ENCODE data around the gene MRC2.
"Not testable (repeated sequence)": the region's sequence is repeated elsewhere in the genome, so short reads cannot be mapped to it uniquely, and the experiment has no call there.

The MRC2 gene

GRCh38 chr17:62681061-62681938 is 53.8 kb downstream of the MRC2 start:
- no peak for DNase-seq

DNA sequence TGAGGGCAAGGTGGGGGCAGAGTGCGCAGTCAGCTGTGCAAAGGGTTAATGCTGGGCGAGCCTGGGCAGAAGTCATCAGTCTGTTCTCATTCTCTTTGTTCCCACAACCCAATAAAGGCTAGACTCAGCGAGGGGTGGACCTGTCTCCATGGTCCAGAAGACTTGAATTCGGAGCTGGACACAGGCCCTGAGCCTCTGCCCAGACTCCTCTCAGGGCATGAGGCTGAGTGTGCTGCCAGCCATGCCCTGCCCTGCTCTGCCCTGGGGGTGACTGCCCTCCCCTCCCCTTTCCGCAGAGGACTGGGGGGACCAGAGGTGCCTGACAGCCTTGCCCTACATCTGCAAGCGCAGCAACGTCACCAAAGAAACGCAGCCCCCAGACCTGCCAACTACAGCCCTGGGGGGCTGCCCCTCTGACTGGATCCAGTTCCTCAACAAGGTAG is 54.5 kb downstream of the MRC2 start:
- no peak for DNase-seq

DNA sequence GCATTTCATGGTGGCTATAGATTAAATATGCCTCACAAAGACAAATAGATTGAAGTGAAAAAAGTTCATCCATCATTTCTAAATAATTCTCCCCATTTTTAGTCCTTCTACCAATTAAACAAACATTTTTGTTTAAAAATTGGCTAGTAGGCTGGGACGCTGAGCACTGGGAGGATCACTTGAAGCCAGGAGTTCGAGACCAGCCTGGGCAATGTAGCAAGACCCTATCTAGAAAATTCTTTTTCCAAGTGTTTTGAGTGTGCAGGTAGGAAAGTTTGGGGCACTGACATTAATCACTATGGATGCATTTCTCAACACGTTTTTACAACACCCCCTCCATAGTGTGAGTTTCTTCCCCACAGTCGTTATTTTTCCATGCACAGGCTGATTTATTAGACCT is 56.7 kb downstream of the MRC2 start:
- no peak for DNase-seq

DNA sequence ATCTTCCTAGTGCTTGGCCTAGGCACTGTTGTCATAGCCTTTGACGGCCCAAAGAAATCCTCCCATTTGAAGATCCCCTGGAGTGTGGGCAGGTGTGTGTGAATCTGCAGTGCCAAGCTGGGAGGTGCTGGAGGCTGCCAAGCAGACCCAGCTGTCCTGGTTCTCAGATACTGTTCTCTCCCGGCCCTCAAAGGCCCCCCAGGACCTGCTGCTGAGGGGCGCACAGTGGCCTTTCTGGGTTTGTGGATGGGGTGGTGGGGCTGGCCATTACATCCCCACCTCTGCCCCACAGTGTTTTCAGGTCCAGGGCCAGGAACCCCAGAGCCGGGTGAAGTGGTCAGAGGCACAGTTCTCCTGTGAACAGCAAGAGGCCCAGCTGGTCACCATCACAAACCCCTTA is 60.5 kb downstream of the MRC2 start:
- no peak for DNase-seq

- no peak for DNase-seq
Measured at GRCh38 chr17:62688398-62689160, 61.1 kb downstream of the MRC2 start.

- no peak for DNase-seq
Measured at GRCh38 chr17:62689441-62690167, 62.1 kb downstream of the MRC2 start.

- no peak for DNase-seq
Measured at GRCh38 chr17:62690168-62690897, 62.9 kb downstream of the MRC2 start.

DNA sequence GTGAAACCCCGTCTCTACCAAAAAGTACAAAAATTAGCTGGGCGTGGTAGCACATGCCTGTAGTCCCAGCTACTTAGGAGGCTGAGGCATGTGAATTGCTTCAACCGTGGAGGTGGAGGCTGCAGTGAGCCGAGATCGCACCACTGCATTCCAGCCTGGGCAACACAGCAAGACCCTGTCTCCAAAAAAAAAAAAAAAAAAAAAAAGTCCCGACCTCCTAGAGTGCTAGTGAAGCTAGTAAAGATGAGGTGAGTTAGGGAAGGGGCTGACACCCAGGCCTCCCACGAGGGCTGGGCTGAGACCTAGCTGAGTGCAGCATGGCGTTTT is 64.1 kb downstream of the MRC2 start:
- DNase-seq: not testable (repeated sequence)

DNA sequence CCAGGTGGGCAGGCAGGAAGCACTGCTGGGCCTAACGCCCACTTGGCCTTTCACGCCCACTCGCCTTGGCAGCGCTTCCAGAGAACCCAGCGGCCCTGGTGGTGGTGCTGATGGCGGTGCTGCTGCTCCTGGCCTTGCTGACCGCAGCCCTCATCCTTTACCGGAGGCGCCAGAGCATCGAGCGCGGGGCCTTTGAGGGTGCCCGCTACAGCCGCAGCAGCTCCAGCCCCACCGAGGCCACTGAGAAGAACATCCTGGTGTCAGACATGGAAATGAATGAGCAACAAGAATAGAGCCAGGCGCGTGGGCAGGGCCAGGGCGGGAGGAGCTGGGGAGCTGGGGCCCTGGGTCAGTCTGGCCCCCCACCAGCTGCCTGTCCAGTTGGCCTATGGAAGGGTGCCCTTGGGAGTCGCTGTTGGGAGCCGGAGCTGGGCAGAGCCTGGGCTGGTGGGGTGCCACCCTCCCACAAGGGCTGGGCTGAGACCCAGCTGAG is 64.7 kb downstream of the MRC2 start:
- DNase-seq: no peak

GRCh38 chr17:62692721-62693431 is 65.4 kb downstream of the MRC2 start:
- peak in 1 of 2 experiments; percentile 20 for DNase-seq

DNA sequence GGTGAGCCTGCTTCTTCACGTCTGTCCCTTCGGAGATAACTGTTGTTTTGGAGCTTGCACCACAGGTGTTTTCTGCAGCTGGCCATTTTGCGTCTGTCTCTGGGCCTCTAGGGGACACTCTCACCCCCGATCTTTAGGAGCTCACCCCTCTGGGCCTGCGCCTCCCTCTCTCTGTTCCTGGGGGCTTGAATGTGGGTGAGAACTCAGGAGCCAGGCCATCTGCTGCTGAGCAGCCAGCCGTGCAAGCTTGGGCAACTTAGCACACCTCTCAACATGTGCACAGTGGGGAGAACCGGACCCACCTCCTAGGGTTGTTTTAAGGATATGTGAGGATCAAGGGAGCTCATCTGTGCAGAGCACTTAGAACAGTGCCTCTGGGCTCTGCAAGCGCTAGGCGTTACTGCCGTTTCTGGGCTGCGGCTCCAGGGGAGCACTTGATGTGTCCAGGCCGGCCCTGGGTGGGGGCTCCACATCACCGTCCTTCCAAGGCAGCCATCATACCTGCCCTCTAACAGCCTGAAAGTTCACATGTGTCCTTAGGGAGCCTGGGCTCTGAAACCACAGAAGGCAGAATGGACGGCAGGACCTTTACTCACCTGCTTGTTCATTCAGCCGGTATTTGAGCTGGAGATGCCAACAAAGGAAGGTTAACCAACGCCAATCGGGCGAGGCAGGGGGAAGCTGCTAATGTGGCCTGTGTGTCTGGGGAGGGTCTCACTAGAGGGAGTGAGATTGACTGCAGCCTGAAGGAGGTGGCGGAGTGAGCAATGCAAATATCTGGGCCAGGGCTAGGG is 66.3 kb downstream of the MRC2 start:
- DNase-seq: no peak

GRCh38 chr17:62695093-62695738 is 67.7 kb downstream of the MRC2 start:
- not testable (repeated sequence) for DNase-seq

DNA sequence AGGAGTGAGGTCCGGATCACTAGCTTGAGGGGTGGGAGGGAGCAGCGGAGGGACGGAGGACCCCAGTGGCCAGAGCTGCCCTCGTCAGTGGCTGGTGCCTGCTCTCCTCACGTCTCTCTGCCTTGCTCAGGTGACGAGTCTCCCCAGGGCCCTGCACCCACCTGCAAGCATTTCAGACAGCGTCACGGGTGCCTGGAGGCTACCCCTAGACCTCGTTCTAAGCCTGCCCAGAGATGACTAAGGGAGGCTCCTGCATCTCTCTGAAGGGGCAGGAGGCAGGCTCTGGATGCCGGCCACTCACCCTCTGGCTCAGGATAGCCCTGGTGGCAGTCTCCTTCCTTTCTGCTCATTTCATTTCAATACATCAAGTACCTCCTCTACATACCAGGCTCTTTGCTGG is 68.8 kb downstream of the MRC2 start:
- no peak for DNase-seq

DNA sequence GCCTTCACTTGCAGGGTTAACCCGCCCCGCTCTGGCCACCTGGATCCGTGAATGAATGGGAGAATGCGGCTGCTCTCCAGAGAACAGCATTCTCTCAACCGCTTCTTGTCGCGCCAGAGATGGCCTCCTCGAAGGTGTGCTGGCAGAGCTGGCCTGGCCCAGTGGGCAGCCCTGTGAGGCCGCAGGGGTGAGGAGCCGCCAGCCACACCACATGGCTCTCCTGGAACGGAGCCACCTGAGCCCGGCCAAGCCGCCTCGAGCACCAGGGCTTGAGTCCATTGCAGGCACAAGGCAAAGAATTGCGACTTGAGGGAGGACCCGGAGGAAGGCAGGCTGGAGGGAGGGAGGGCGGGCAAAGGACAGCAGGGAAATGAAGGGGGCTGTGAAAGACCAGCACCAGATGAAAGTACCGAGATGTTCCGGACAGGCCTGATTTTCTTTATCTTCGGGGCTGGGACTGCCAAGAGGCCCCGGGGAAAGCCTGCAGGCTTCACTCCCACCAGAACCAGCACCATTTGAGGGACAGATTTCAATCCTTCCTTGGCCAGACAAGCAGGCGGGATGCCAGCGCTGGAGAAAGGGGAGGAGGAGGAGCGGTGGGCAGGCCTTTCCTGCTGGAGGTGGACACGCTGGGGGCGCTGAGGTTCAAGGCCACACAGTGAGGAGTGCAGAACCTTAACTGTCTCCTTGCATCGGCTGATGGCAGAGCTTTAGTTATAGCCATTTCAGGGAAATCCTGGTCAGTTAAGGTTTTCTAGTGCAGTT is 69.4 kb downstream of the MRC2 start:
- no peak for DNase-seq

DNA sequence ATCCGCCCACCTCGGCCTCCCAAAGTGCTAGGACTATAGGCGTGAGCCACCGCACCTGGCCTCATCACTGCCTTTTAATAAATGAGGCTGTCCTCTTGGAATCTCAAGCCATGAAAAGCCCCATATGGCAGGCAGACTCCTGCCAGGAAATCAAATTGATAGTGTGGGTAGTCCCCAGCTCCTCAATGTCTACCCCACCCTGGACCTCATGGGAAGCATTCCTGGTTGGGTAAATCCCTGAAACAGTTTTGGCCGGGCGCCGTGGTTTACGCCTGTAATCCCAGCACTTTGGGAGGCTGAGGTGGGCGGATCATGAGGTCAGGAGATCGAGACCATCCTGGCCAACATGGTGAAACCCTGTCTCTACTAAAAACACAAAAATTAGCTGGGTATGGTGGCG is 71.0 kb downstream of the MRC2 start:
- DNase-seq: not testable (repeated sequence)

DNA sequence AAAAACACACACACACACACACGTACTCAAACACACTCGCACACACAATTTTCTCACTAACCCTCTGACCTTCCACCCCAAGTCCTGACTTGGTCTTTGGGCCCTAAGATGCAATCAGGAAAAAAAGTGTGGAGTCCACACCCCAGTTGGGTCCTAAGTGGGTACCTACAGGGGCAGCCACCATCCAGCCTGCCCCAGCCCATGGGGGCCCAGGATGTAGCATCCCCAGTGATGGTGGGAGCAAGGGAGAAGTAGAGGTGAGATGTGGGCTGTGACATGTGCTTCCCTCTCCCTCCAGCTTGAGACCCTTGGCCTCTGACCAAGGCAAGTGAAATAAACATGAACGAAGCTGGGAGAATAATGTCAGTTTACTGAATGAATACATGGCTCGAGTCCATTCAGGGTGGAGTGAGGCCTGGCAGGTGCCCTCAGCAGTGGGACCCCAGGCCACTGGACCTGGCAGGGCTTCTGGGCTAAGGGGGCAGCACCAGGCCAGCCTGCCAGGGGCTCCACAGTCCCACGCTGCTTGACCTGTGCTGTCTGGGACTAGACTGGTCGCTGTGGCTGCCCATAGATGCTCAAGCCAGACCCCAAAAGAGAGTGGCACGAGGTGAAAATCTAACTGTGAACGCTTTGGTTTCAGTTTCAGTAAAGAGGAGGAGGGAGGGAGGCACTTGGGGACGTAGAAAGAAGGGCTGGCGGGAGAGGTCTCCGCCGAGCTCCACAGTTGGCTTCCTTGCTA is 73.7 kb downstream of the MRC2 start:
- DNase-seq: no peak

GRCh38 chr17:62701706-62702085 is 74.2 kb downstream of the MRC2 start:
- no peak for DNase-seq

GRCh38 chr17:62702746-62703260 is 75.3 kb downstream of the MRC2 start:
- DNase-seq: no peak

DNA sequence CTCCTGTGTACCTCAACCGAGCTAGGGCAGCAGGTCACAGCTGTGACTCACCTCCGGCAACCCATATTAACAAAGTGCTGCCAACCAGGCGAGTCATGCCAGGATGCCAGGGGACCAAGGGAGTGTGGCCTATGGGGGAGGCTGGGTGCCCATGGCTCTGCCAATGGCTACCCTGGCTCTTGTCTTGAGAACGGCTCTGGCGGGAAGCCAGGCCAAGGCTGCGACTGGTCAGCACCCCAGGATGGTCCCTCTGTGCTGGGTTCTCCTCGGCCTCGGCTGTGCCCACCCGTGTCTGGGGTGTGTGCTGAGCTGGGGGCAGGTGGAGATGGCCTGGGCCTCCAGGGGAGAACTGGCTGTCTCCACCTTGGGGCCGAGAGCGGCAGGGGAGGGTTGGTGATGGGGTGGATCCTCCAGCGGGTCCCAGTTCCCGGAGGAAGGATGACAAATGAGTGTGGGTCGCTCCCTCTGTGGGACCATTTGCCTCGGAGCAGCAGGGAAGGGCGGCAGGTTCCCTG is 75.8 kb downstream of the MRC2 start:
- peak; percentile 48 to 69 for DNase-seq
